Right atrium auricular region (tissue), 2 donors: ENCODE results near the gene RNF213. TPM values are rescaled to one million over a fixed set of nuclear protein-coding genes. Genes with fewer than 3 reads are reported as not detected.
"Not testable (repeated sequence)": the region's sequence is repeated elsewhere in the genome, so short reads cannot be mapped to it uniquely, and the experiment has no call there.

Experiments used
- DNase-seq: peaks from one replicate; pipeline ENCODE4 v3.0.0-alpha.2; 2019; ENCODE audit warnings: low spot score
- H3K27ac ChIP-seq, 2 donors: fragments of 200-600 bp; sonication (generic); 1 replicate in 1 of 2; 2 replicates in 1 of 2; pipeline ENCODE4 v1.5.1; 2016 to 2019
- H3K27me3 ChIP-seq, 2 donors: fragments of 200-600 bp; sonication (generic); one replicate each; pipeline versions ENCODE4 v1.5.1 to v1.6.0; 2017 to 2019
- H3K36me3 ChIP-seq: fragments of 200-600 bp; sonication (generic); one replicate; pipeline ENCODE4 v1.5.1; 2016
- H3K4me1 ChIP-seq, 2 donors: fragments of 200-600 bp; sonication (generic); one replicate each; pipeline versions ENCODE4 v1.5.1 to v1.6.0; 2017 to 2019
- H3K4me3 ChIP-seq, 2 donors: fragments of 200-600 bp; sonication (generic); 1 replicate in 1 of 2; 2 replicates in 1 of 2; pipeline ENCODE4 v1.5.1; 2017 to 2019; ENCODE audit warnings: mild to moderate bottlenecking in 1 of 2, moderate library complexity in 1 of 2
- H3K9me3 ChIP-seq, 2 donors: fragments of 200-600 bp; sonication (generic); one replicate each; pipeline ENCODE4 v1.5.1; 2019
- CTCF ChIP-seq, 2 donors: fragments of 200-600 bp; sonication (generic); IDR thresholded peaks; one replicate each; pipeline ENCODE4 v1.5.1; 2019; ENCODE audit warnings: antibody characterized with exemption in 2 of 2
- total RNA-seq, 2 donors: library from RNA; depleted of rRNA; stranded (reverse); fragments of >200 nt; gene quantifications; one replicate each; pipeline ENCODE4 v1.1.0, GENCODE V29; 2016

The RNF213 gene
- total RNA-seq, 2 donors from 2014 or later: 27.3 to 36.8 TPM

GRCh38 chr17:80236911-80237310, 23.7 kb upstream of the RNF213 start:
- H3K27me3 ChIP-seq: no peaks in the 10 kb centered on the region
- no peak for DNase-seq
- H3K36me3 ChIP-seq: peaks cover 37% of the 10 kb centered on the region
- no peak overlapping the region for H3K4me3 ChIP-seq
- TF ChIP-seq CTCF (IDR thresholded peaks at IDR 0.05): no peak
- H3K4me1 ChIP-seq: no peaks in the 10 kb centered on the region
- H3K9me3 ChIP-seq: peaks cover 8 to 26% of the 10 kb centered on the region in 2 donors
- no peak overlapping the region for H3K27ac ChIP-seq

GRCh38 chr17:80237386-80237785, 23.3 kb upstream of the RNF213 start:
- Histone ChIP-seq H3K27me3 (no peaks in the 10 kb centered on the region), H3K9me3 (peaks cover 5 to 21% of the 10 kb centered on the region in 2 donors), H3K4me1 (no peaks in the 10 kb centered on the region), H3K27ac (no peak overlapping the region), H3K4me3 (no peak overlapping the region), H3K36me3 (peaks cover 37% of the 10 kb centered on the region)
- DNase-seq: no peak
- no peak for TF ChIP-seq CTCF (IDR thresholded peaks at IDR 0.05)

- H3K9me3 ChIP-seq: no peaks in the 10 kb centered on the region
- no peak overlapping the region for H3K4me3 ChIP-seq
- no peaks in the 10 kb centered on the region for H3K4me1 ChIP-seq
- DNase-seq: no peak
- H3K27ac ChIP-seq: no peak overlapping the region
- H3K27me3 ChIP-seq: no peaks in the 10 kb centered on the region
- TF ChIP-seq CTCF (IDR thresholded peaks at IDR 0.05): no peak
- H3K36me3 ChIP-seq: peaks cover 44% of the 10 kb centered on the region
These were observed 18.1 kb upstream of the RNF213 start for GRCh38 chr17:80242505-80242904.

GRCh38 chr17:80243526-80244433, 16.9 kb upstream of the RNF213 start:
- no peaks in the 10 kb centered on the region for H3K4me1 ChIP-seq
- no peak overlapping the region for H3K27ac ChIP-seq
- no peak overlapping the region for H3K4me3 ChIP-seq
- no peaks in the 10 kb centered on the region for H3K9me3 ChIP-seq
- peaks cover 40% of the 10 kb centered on the region for H3K36me3 ChIP-seq
- no peaks in the 10 kb centered on the region for H3K27me3 ChIP-seq
- DNase-seq: no peak
- no peak for TF ChIP-seq CTCF (IDR thresholded peaks at IDR 0.05)

GRCh38 chr17:80244448-80244847, 16.2 kb upstream of the RNF213 start:
- H3K27me3 ChIP-seq, DNase-seq, H3K4me3 ChIP-seq, H3K4me1 ChIP-seq, H3K9me3 ChIP-seq, H3K27ac ChIP-seq: not testable (repeated sequence)
- peaks cover 43% of the 10 kb centered on the region for H3K36me3 ChIP-seq

GRCh38 chr17:80244871-80245509, 15.7 kb upstream of the RNF213 start:
- Histone ChIP-seq H3K4me3 (no peak overlapping the region), H3K4me1 (no peaks in the 10 kb centered on the region), H3K27ac (no peak overlapping the region), H3K36me3 (peaks cover 48% of the 10 kb centered on the region), H3K9me3 (no peaks in the 10 kb centered on the region), H3K27me3 (no peaks in the 10 kb centered on the region)
- no peak for TF ChIP-seq CTCF (IDR thresholded peaks at IDR 0.05)
- DNase-seq: no peak
